Fibroblast of gingiva (primary cell): ENCODE measurements around the gene PKP1.
"Not testable (repeated sequence)": the region's sequence is repeated elsewhere in the genome, so short reads cannot be mapped to it uniquely, and the experiment has no call there.

Source experiments
- DNase-seq: peaks from one replicate; pipeline ENCODE4 v3.0.0-alpha.2; 2011; ENCODE audit warnings: low read depth

Gene PKP1, protein sequence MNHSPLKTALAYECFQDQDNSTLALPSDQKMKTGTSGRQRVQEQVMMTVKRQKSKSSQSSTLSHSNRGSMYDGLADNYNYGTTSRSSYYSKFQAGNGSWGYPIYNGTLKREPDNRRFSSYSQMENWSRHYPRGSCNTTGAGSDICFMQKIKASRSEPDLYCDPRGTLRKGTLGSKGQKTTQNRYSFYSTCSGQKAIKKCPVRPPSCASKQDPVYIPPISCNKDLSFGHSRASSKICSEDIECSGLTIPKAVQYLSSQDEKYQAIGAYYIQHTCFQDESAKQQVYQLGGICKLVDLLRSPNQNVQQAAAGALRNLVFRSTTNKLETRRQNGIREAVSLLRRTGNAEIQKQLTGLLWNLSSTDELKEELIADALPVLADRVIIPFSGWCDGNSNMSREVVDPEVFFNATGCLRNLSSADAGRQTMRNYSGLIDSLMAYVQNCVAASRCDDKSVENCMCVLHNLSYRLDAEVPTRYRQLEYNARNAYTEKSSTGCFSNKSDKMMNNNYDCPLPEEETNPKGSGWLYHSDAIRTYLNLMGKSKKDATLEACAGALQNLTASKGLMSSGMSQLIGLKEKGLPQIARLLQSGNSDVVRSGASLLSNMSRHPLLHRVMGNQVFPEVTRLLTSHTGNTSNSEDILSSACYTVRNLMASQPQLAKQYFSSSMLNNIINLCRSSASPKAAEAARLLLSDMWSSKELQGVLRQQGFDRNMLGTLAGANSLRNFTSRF

DNA sequence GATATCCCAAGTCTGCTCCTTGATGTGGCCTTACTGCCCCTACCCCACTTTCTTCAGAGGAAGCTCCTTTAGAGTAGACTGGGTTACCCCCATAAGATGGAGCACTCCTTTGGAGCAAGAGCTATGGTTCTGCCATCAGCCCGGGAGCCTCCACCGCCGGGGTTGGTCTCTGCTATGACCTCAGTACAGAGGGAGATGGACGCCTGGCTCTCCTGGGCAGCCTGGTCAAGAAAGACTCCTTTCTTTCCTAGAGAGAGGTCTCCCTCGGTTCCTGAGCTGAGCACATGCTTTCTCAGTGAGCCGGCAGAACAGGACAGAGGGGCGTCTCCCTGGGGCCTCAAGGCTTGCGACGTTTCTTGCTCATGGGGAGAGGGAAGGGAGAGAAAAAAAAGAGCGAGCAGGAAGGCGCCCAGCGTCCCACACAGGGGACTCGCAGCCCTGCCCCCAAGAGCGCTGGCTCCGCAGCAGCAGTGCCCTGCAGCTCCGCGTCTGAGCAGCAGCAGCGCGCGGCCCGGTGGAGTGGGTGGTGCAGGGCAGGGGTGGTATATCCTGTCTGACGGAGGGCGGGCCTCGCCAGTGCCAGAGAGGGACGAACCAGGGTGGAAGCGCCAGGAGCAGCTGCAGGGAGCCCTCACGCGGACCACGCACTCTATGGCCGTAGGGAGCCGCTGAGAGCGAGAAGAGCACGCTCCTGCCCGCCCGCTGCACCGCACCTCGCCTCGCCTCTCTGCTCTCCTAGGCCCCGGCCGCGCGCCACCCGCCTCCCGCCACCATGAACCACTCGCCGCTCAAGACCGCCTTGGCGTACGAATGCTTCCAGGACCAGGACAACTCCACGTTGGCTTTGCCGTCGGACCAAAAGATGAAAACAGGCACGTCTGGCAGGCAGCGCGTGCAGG is at the start of gene PKP1:
Gene PKP1, plus strand, starts transcription at position 576 of the 899 bp plus-strand sequence. Its CDS starts 197 bp downstream, at position 773.
- peak; percentile 18 for DNase-seq

DNA sequence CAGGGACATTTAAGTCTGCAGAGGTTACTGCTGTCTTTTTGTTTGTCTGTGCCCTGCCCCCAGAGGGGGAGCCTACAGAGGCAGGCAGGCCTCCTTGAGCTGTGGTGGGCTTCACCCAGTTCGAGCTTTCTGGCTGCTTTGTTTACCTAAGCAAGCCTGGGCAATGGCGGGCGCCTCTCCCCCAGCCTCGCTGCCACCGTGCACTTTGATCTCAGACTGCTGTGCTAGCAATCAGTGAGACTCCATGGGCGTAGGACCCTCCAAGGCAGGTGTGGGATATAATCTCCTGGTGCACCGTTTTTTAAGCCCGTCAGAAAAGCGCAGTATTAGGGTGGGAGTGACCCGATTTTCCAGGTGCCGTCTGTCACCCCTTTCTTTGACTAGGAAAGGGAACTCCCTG is 43.7 kb upstream of the PKP1 start:
- DNase-seq, result not testable (repeated sequence)

DNA sequence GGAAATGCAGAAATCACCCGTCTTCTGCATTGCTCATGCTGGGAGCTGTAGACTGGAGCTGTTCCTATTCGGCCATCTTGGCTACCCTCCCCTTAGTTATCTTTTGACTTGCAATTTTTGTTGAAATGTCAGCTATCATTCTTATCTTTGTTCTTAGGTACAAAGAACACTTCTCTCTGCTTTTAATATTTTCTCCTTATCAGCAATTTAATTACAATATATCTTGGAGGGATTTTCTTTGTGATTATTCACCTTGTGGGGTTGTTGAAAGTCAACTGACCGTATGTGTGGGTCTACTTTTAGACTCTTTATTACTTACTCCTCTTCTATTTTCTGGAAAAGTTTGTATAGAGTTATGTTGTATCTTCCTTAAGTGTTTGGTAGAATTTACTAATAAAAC is 43.1 kb upstream of the PKP1 start:
- no peak for DNase-seq

DNA sequence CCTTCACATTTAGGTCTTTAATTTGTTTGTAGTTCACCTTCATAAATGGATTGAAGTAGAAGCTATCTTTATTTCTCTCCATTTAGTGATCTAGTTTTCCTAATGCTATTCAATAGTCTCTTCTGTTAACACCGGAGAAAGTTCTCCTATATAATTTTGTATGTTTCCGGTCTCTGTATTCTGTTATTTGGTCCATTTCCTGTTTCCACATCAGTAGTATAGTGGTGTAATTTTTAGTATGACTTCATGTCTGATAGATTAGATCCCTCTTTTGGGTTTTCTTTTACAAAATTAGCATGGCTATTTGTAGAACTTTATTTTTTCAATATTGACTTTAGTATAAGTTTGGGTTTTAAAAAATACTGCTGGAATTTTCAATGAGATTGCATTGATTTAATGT is 41.6 kb upstream of the PKP1 start:
- DNase-seq, result no peak

DNA sequence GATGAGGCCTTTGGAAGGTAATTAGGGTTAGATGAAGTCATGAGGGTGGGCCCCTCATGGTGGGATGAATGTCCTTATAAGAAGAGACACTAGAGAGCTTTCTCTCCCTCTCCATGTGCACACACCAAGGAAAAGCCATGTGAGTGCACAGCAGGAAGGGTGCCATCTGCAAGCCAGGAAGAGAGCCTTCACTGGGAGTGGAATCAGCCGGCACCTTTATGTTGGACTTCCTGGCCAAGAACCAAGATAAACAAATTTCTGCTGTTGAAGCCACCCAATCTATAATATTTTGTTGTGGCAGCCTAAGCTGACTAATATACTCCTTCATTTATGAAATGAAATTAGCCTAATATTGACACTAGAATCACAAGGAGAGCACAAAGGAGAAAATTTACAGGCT is 38.2 kb upstream of the PKP1 start:
- no peak for DNase-seq

DNA sequence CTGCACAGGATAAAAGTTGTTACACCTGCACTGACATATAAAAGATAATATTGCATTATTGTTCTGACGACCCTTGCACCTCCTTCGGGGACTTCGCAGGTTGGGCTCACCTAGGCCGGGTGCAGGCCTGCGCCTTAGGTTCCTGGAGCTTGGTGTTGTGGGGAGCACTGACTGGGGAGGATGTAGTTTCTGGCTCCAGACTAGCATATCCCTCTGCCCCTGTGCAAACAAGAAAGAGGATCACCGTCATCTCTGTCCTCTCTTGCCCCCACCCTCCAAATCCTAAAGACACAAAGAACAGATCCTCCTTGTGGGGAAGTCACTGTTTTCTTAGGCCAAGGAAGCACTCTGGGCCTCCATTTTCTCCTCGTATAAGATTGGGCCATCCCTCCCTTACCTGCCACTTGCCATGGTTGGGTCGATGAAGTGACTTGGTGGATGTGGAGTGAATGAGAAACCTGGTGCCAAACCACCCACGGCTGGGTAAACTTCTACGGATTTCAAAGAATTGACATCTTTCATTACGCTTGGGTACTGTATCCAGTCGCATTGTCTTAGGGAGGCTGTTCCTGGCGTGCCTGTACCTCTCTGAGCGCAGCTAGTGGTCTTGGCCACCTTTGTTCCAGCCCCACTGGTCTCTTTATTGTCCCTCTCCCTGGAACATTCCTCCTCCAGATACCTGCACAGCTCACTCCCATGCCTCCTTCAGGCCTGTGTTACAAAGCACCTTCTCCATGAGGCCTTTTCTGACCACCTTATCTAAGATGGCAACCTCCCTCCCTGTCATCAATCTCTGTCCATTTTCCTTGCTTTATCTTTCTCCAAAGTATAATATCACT is 34.4 kb upstream of the PKP1 start:
- DNase-seq, result no peak

DNA sequence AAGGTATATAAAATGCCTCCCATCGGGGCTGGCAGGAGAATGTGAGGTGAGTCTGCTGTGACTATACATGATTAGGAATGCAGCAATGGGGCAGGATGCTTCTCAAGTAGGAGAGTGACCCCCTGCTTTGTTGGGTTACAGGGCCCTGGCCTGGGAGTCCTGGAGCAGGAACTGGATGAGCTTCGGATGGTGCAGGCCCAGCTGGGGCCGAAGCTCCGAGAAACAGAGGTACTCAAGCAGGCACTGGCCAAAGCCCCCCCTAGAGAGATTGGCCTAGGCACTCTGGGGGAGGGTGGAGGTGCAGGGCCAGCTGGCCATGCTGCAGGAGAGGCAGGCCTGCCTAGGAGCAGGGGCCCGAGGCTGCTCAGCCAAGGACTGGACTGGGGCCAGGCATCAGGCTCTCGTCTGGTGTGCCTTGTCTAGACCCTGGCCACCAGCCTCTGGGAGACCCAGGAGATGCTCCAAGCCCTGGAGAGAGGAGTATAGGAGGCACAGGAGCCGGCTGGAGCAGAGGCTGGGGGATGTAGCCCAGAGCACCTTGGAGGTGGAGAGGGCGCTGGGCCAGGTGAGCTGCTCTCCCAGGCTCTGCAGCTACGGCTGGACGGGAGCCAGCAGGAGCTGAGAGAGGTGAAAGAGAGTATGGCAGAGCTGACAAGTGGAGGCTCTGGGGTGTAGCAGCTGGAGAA is 32.8 kb upstream of the PKP1 start:
- no peak for DNase-seq

DNA sequence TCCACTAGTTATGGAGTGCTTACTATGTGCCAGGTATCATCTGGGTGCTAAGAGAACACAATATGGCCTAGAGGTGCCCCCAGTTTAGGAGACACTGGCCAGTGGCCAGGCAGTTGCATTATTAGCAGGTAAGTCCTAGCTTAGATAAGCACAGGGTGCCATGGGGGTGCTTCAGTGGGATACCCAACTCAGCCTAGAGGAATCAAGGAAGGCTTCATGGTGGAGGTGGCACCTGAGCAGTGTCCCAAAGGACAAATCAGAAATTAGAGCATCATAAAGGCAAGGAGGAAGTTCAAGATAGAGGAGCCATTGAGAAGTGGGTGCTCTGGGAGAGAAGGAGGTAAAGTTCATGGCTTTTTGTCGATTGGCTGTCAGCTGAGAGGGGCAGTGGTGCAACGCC is 31.9 kb upstream of the PKP1 start:
- DNase-seq, result no peak

DNA sequence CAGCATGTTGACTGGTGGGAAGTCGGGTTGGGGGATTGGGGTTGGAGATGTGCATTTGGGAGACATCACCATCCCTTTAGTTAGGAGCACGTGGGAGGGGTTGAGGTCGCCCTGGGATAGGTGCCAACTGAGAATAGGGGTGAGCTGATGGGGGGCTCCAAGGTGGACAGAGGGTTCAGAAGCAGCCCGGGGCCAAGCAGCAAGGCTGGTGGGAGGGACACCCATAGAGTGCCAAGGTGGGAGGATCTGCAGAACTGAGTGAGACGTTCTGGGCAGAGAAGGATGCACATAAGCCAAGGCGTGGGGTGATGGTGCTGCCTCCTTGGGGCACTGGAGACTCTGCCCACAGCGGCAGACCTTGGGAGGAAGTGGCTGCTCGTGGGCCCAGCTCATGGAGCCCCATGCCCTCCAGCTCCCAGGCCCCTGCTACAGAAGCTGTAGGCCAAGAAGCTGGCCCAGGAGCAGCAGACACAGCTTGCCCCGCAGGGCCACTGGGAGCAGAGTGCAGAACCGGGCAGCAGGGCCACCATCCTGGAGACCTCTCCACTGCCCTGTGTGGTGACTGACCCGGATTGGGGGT is 31.4 kb upstream of the PKP1 start:
- DNase-seq, result no peak

DNA sequence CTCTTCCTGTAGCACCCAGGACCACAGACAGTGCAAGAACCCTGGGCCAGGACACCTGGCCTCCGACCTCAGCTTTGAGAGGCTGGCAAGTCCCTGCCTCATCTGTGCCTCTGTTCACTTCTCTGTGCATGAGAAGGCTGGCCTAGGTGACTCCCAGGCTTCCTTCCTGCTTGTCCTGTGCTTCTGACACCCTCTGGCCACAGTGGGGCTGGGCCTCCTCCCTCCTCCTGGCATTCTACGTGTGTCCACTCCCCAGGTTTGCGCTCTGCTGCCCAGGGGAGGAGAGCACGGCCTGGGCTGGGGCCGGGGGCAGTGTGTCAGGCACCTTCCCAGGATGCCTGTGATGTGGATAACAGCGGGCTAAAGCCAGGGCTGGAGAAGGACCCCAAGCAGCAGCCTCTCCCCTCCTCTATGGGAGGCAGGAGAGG is 30.3 kb upstream of the PKP1 start:
- no peak for DNase-seq

DNA sequence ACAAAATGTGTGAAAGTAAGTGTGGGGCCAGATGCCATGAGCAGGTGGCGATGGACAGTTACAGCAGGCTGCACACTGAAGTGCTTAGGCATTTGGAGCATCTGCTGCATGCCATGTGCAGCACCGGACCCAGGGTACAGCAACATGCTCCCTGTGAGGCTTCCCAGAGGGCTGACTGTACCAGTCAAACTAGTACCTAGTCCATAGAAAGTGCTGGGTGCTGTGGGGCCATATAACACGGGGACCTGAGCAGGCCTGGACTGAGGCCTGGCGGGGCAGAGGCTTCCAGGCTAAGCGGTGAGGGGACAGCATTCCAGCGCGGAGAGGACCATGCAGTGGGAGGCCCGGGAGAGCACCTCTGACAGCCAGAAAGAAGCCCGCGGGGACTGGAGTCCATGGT is 29.9 kb upstream of the PKP1 start:
- DNase-seq, result no peak

DNA sequence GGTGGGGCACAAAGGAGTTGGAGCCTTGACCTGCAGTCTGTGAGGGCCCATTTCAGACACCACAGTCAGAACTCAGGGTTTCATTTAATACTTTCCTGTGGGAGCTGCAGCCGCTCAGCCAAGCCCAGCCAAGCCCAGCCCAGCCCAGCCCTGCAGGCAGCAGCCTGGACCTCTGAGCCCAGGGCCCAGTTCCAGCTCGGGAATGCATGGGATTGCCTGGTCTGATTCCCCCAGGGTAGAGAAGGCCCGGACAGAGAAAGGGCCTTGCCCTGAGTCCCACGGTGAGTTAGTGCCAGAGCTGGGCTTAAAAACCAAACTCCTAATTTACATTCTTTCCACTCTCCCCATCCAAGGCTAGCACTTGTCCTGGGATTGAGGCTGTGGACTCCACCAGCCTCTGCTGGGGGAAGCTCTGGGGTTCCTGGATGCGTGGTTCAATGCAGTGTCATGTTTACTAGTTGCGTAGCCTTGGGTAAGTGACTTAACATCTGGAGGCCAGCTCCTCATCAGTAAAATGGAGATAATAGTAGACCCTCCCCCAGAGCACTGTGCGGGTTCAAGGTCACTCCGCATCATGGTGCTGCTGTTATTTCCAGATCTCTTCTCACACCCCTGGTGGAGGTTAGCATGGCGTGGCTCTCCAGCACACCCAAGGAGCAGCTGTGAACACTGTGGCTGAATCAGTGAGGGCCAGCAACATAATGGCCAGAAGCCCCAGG is 29.2 kb upstream of the PKP1 start:
- no peak for DNase-seq

DNA sequence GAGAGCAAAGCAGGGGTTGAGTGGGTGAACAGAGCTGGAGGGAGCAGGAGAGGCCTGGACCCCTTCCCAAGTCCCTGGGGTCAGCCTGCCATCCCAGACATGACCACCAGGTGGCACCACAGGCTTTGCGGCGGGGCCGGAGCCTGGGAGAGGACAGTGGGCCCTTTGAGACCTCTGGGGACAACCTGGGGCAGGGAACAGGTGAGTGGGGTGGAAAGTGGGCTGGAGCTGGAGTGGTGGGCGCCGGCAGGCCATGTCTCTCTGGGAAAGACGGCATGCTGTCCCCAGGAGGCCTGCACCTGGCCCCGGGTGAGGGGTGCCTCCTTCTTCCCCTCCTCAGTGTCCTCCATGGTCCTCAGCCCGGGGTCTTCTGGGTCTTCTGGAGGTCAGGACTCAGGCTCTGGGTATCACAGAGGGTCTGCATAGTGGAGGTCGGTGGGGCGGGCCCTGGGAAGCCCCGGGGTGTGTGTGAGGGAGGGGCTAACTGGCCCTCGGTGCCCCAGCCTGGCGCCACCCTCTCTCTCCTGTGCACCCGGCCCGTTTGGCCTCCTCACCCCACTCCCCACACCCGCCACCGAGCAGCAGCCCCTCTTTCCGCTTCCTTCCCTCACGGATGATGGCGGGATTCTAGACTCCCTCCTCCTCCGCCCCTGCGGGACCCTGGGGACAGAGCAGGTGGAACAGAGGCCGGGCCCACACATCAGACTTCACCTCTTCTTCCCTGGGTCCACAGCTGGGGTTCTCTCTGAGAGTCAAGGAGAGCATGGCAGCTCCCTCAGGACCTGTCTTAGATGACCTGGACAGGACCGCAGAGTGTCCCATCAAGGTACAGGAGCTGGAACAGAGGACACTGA is 28.5 kb upstream of the PKP1 start:
- DNase-seq, result no peak

DNA sequence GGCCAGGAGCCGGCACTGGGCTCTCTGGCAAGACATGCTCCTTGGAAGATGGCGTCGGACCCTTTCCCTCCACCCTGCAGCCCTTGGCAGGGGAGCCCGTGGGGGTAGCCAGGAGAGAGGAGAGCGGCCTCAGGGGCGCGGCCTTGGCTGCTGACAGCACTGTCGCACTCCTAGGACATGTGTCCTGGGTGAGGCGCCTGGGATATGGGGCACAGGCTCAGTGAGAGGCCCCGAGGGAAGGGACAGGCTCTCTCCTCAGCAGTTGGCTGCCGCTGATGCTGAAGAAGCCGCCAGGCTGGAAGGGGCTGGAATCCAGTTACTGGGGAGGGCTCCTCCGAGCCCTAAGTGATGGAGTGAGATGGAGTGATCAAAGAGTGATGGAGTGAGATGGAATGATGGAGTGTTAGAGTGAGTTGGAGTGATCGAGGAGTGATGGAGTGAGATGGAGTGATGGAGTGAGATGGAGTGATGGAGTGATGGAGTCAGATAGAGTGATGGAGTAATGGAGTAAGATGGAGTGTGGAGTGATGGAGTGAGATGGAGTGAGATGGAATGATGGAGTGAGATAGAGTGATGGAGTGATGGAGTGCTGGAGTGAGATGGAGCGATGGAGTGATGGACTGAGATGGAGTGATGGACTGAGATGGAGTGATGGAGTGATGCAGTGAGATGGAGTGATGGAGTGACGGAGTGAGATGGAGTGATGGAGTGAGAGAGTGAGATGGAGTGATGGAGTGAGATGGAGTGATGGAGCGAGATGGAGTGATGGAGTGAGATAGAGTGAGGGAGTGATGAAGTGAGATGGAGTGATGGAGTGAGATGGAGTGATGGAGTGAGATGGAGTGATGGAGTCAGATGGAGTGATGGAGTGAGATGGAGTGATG is 27.6 kb upstream of the PKP1 start:
- DNase-seq, result no peak

DNA sequence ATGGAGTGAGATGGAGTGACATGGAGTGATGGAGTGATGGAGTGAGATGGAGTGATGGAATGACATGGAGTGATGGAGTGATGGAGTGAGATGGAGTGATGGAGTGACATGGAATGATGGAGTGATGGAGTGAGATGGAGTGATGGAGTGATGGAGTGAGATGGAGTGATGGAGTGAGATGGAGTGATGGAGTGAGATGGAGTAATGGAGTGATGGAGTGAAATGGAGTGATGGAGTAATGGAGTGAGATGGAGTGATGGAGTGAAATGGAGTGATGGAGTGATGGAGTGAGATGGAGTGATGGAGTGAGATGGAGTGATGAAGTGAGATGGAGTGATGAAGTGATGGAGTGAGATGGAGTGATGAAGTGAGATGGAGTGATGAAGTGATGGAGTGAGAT is 25.2 kb upstream of the PKP1 start:
- DNase-seq, result not testable (repeated sequence)

DNA sequence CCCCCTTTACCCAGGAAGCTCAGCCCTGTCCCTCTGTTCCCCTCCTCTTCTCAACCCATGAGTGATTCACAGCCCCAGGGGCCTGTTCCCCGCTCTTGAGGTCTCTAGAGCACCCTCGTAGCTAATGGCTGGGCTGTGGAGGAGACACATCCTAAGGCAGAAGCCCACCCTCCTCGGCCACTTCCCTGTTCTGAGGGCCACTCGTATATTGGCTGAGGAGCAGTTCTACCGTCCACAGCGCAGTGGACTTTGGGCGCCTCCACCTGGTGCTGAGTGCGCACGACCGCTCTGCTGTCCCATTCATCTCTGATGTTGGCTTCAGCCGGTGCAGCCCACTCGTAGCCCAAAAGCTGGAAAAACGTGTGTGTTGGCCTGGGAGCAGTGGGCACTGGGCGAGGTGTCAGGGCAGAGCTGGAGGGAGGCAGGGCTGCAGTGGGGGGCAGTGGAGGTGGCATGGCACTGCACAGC is 24.5 kb upstream of the PKP1 start:
- no peak for DNase-seq

DNA sequence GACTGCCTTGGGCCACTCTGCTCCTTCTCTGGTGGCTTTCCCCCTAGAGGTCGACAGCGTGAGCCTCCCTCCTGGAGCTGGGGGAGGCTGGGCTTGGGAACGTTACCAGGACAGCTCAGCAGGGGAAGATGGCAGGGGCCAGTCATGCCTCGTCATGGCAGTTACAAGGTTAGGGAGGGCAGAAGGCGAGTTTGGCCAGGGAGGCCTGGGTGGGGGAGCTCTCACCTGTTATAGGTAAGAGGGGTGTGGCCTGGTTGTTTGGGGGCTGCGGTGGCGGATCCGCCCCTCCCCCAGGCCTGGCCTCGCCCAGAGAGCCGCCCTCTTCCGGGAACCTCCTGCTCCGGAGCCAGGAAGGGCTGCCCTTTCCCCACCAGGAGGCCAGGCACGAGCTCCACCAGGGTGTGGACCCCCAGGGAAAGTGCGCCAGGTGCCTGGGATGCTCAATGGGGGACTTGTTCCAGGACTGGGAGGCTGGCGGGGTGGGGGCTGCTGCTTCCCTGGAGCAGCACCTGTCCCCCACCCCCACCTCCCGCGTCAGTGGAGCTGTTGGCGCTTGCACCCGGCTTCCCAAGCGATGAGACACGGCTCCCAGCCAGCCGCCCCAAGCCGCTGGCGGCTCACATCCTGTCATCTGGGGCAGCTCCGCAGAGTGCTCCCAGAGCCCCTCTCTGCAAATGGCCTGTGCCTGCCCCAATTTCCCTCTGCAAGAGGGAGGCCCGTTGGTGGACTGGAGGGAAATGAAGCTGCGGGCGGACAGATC is 23.6 kb upstream of the PKP1 start:
- no peak for DNase-seq
